GM20431 (cell line): ENCODE measurements around the gene CDC42BPB.

Experiments used
- in situ Hi-C: fragments of 300-500 bp; cut with MseI, MboI; formaldehyde crosslinking; loops from one replicate; pipeline ENCODE4 v1.15.0; 2020; ENCODE audit warnings: low sequenced_read_pairs; ENCODE audit not compliant: unreplicated experiment

The CDC42BPB gene

DNA sequence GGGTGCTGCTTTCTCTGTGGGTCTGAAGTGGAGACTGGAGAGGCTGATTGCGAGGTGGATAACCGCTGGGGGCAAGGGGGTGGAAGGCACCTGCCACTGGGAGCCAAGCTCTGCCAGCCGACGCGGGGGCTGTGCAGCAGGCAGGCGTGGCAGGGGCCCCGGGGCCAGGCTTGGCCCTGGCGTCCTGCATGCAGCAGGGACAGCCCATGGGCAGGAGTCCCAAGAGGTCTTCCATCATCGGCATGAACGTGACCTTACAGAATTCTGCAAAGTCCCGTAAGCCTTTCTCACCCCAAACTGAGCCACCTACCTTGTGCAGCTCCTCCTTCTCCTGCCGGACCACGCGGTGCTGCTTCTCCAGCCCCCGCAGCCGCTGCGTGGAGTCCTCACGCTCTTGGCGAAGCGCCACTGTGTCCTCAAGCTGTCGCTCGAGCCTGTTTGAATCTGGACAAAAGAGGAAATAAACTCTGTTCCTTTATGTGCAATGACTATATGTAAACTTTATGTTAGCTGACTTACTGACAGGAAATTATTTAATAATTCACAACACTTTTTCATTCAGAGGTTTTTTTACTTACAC, 83.6 kb downstream of the CDC42BPB start:
- in situ Hi-C loops = no loop called here

DNA sequence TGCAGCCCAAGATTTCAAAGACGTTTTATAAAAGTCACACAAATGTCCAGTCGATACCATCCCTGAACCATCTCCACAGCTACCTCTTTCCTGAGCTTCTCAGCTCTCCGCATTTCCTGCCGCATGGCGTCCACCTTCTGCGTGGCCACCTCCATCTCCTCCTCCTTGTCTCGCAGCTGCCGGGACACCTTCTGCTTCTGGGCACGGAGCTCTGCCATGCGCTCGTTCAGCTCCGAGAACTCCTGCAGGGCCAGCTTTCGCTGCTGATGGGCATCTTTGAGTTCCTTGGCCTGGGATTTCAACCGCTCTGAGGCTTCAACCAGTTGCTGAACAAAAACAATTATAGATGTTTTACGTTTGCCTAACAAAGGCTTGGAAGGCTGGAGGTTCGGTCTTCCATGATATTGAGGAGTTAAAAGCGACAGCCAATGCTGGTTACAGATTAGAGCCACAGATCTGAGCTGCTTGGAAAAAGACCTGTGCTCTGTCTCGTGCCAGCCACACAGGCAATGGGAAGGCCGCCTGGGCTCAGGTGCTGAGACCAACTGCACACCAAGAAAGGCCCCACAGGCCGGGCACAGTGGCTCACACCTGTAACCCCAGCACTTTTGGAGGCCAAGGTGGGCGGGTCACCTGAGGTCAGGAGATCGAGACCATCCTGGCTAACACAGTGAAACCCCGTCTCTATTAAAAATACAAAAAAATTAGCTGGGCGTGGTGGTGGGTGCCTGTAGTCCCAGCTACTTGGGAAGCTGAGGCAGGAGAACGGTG, 85.3 kb downstream of the CDC42BPB start:
- in situ Hi-C loops = no loop called here

DNA sequence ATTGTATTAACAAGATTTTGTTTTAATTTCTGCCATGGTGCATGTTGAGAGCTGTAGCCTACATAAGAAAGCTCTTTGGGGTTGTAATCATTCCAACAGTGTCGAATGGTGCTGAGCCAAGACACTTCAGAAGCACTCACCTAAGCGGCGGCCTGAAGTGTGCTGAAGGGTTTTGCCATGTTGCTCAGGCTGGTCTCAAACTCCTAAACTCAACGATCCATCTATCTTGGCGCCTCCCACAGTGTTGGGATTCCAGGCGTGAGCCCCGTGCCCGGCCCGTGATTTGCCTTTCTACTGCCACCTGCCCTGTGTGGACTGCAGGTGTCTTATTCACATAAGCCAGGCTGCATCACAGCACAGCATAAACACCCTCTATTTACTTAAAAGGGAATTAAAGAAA, 86.0 kb downstream of the CDC42BPB start:
- in situ Hi-C loops = no loop called here

DNA sequence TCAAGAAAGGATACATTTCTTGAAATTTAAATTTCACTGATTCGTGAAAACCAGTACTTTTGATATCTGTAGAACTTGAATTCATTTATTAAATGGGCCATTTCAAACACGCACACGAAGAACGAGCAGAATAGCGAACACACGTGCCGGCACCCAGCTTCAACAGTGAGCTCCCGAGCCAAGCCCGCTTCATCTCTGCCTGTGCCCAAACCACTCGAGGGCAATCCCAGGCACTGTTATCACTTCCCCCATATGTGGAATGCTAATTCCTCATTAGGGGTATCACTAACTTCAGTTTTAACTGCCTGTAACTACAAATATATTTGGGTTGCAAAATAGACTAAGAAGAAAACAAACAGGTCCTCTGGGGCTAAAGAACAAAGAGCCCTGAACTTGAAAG, 86.9 kb downstream of the CDC42BPB start:
- in situ Hi-C loops = no loop called here

DNA sequence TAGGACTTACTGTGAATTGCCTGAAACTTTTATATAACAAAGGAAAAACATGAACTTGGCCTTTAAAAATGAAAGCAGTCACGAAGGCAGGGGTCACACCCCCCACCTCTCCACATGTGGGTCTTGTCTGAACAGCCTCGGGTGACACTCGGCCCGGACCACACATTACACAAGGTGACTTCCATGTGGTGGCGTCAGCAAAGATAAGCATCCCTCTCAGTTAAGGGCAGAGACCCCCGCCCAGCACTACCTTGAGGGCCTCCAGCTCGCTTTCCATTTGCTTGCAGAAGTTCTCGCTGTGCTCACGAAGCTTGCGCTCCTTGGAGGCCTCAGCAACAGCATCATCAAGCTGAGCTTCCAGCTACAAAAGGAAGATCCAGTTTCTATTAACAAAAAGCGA, 87.4 kb downstream of the CDC42BPB start:
- in situ Hi-C loops = no loop called here

DNA sequence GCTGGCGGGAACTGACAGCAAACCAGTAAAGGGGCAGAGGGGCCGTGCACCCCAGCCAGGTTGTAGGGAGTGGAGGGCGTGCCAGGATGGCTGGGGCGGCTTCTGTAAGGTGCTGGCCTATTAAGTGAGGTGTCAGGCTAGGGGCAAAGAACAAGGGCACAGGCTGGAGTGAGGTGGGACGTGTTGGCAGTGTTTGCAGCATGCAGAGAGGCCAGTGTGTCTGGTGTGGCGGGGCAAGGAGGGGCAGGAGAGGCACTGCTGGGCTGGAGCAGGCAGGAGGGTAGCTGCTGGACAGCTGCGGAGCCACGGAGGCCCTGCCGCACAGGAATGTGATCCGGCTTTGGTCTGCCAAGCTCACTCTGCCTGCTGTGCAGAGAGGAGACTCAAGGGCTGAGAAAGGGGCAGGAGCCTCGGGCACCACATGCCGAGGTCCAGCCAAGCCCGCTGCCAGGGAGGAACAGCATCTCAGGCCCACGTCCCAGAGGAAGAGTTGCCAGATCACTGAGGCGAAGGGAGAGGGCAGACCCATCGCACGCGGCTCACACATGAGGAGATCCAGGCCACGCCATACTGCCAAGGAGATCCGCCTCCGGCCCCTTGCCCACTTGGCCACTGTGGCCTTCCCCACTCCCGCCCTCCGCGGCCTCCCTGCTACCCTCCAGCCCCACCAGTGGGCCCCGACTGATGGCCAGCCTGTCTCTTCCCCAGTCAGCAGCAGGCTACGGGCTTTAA, 88.1 kb downstream of the CDC42BPB start:
- in situ Hi-C loops = no loop called here

DNA sequence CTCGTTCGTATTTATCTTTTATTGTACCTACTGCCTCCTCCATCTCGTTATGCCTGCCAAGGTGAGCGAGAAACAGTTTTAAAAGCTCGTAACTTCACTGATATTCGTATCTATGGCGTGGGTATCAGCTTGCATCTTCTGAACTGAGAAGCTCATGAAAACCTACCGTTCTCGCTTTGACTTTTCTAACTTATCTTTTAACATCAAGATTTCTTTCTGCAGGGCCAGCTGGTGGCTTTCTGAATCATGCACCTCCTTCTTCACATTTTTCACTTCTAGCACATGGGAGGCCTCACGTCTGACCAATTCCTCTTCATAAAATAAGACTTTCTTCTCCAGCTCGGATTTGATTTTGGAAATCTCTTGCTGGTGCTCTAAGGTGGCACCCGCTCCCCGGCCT, 89.0 kb downstream of the CDC42BPB start:
- in situ Hi-C loops = no loop called here

DNA sequence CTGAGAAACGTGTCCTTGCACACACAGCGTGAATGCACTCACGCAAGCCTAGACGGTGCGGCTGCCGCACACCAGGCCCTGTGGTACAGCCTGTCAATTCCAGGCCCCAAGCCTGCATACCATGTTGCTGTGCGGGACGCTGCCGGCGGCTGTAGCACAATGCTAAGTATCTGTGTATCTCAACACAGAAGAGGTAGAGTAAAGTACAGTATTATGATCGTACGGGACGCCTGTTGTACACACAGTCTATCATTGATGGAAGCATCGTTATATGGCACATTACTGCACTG, 89.9 kb downstream of the CDC42BPB start:
- in situ Hi-C loops = no loop called here

DNA sequence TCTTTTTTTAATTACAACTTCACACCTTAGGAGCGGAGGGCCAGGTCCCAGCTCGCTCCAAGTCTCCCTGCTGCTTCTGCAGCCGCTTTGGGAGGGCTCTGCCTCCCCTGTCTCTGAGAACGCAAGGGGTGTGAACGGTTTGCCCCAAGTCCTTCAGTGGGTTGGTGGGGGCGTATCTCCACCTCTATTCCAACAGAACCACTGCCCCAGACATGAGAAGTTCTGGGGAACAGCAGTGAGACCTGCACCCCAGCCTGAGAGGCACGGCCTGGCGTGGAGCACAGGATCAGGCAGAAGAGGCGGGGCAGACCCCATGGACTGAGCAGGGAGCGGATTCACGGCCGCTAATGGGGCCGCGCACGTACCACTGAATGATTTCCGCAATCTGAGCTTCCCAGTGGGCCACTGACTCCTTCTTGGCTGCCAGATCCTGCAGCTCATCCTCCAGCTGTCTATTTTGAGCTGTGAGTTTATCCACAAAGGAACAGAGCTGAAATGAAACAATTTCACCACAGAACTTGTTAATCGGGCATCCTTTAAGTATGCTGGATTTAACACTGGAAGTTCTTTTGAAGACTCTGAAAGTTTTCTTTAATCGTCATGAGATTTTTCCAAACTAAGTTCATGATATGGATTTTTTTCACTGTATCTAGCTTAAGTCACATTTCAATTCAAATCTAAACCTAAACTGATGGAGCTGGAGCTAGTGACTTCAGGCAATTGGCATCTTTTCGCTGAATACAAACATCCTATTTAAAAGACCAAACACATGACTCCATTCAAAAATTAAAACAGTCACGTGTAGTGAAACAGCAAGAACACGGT, 90.5 kb downstream of the CDC42BPB start:
- in situ Hi-C loops = no loop called here

DNA sequence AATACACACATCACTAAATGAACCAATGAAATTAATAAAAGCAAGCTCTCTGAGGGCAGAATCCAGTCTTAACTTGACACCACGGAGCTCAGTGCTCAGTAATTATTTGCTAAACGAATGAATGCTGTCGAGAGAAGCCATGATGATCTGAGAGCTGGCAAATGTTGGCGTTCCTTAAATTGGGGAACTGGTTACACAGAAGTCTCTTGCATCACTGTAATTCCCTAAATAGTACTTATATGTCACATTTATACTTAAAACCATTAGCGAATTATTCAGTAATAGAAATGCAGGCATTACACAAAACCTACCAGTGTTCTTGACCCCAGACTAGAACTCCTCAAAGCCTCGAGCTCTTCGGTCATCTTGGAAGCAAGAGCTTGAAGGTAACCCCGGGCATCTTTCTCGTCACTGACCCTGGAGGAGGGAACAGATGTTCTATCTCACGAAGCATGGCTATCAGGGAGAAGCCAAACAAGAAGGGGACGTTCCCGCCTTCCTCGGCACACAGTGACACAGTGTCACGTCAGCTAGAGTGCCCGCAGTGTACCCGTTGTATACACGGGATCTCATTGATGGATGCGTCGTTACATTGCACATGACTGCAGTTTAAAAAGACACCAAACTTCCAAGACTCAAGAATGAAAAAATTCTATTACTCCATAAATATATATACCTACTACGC, 91.2 kb downstream of the CDC42BPB start:
- in situ Hi-C loops = no loop called here

DNA sequence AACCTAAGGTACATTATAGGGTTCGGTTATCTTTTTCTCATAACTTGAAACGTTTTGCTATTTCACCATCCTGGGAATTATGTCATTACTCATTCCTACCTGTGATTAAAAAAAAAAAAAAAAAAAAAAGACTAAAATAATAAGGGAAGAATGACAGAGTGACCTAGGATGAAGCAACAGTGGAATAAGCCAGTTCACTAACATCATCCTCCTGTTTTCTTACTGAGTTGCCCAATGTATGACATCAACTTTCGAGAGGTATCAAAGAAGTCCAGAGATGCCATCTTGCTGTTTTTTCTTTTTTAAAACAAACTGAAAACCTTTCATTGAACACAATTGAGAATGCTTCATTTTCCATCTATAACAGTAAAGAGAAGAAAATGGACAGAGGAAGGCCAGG, 92.1 kb downstream of the CDC42BPB start:
- in situ Hi-C loops = no loop called here

DNA sequence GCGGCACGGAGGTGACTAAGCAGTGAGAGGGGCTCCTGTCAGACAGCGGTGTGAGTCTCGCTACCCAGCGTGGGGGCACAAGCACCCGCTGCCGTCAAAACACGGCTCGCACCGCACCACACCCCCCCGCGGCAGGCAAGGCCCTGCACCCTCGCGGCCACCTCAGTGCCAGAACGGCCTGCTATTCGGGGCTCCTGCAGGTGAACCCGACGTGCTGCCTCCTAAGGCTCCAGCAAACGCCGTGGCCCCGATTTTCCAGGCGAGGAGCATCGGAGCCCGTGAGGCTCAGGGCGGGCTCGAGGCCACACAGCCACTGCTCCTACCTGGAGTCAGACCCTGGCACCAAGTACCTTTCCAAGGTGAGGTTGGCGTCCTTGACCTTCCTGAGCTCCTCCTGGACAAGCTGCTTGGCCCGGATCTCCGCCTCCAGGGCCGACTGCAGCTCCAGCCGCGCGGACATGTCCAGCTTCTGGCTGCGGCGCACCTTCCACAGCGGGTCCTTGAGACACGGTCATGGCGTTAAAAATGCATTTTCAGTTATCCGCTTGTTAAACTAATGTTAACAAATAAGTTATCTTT, 93.1 kb downstream of the CDC42BPB start:
- in situ Hi-C loops = no loop called here

DNA sequence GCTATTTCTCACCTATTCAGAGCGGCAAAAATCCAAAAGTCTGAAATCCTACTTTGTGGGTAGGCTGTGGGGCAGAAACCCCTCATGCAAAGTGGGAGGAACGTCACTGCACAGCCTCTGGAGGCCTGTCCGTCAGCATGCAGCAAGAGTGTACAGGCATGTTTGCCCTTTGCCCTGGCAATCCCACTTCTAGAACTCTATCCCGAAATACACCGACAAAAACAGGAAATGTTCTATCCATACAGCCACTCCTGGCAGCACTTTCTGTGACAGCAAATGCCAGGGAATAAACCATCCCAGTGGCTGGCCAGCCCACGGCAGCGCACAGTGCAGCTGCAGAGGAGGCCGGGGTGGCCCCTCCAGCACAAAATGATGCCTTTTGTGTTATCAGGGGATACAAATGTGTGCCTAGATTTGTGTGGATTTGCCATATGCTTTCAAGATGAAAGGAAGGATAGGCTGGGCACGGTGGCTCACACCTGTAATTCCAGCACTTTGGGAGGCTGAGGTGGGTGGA, 95.2 kb downstream of the CDC42BPB start:
- in situ Hi-C loops = no loop called here

DNA sequence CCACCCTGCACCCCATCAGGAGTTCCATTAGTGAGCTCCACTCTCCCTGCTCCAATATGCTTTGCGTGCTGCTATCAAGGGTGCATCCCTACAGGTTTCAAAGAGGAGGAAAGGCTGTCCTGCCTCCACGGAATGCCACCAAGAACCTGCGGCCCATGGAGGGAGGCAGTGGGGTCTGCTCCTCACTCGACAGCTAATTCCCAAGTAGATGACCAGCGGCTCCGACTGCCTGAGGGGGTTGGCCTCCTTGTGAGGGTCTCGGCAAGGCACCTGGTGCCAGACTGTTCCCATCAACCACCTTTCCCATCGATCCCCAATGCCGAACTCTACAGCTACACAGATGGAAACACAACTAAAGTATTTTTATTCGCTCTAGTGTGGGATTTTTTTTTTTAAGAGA, 98.9 kb downstream of the CDC42BPB start:
- in situ Hi-C loops = no loop called here

DNA sequence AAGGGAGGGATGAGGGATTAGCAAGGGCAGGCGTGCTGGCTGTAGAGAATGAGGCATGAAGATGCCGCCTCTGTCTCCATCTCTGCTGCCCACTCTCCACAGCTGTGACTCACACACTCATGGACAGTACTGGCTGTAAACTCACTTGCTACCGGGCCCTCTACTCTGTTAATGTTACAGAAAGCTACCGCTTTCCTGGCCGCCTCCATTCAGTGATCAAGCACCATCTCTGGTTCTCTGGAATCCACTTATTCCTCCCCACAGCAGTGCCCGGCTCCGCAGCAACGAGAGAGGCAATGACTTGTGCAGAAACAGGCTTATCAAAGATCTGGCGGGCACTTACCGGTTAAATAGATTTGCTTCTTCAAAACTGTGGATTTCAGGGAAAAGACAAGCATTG, 100.1 kb downstream of the CDC42BPB start:
- in situ Hi-C loops = no loop called here

DNA sequence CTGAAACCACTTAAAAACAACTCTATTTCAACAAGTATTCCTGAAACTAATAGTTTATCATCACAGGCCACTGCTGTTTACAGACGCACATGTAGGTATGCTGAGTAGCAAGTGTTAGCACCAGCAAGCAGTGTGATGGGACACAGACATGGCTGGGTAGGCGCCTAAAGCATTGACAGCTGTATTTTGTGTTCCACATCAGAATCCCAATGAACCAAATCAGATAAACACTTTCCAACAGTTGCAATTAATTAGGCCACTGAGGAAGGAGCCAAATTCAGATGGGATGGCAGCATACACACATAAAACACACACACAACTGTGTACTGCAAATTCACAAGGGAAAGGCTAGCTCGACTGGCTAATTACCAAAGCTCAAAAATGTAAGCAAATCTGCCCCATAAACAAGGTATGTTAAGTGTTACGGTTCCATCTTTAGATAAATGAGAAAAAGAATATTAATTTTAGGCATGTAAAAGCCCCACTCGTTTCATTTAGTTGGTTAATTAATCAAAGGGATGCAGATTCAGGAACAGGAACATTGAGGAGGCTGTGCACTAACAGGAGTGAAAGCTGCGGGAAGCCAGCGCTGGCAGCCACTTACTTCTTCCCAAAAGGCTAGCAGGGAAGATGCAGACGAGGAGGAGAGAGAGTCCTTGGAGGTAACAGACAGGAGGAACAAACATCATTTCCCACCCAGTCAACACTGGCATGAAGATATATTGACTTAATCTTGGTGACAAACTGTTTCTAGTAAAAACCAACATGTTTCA, 101.5 kb downstream of the CDC42BPB start:
- in situ Hi-C loops = no loop called here

DNA sequence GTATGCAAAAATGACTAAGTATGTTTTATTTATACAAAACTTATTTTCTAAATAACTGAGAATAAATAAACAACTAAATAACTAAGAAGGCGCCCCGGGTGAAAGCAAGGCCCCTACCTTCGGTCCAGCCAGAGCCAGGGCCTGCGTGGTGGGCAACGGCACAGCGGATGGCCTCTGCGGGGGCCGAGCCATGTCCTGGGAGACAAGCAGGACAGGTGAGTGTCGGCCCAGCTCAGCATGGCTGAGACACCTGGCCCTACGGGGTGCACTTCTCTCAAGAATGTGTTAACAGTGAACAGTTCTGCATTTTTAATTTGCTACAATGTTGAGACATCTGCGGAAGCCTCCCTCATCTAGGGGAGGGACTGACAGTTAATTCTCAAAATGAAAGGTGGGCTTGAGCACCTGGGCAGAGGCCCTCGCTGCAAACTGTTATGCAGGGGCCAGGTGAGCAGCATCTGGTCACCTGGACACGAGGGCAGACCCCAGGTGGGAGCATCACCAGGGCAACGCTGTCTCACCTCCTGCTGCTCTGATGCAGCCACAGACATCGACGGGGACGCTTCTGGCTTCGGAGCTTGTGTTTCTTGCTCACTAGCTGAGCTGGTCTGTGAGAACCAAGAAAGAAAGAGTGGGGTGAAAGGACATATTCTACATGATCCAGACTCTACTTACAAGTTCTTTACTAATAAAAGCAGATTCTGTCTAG, 103.1 kb downstream of the CDC42BPB start:
- in situ Hi-C loops = no loop called here

DNA sequence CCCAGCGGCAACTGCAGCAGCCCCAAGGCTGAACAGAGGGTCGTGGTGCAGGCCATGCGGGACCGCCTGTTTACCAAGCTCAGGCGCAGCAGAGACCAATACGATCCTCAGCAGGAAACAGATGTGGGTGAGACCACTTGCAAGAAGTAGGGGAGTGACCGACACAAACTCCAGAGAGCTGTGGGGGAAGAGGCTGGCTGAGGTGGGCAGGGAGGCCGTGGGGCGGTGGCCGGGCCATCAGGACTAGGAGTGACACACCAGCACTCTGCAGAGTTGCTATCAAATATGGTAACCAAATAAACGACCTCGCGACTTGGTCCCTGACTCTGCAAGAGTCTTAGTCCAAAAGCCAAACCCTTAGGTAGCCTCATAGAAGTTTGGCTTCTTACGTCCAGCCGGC, 104.2 kb downstream of the CDC42BPB start:
- in situ Hi-C loops = no loop called here
